Thyroid gland (tissue), 4 donors: ENCODE data around the gene TESK2.

Source experiments
- CTCF ChIP-seq, 6 experiments: fragments of 200-600 bp in 3 of 6; fragments of 450-650 bp in 3 of 6; sonication (generic) in 3 of 6; IDR thresholded peaks; one replicate each; pipeline ENCODE4 v1.5.1; 2016 to 2019; ENCODE audit warnings: antibody characterized with exemption in 6 of 6, mild to moderate bottlenecking in 2 of 6, inconsistent platforms in 1 of 6, moderate library complexity in 1 of 6
- POLR2A ChIP-seq, 2 donors: fragments of 450-650 bp; IDR thresholded peaks; one replicate each; pipeline ENCODE4 v1.6.1; 2017; ENCODE audit warnings: antibody characterized with exemption in 2 of 2, mild to moderate bottlenecking in 2 of 2, moderate library complexity in 1 of 2

- no peak for TF ChIP-seq CTCF (IDR thresholded peaks at IDR 0.05)
- no peak for TF ChIP-seq POLR2A (IDR thresholded peaks at IDR 0.05)
These were observed 16.2 kb upstream of the TESK2 start for GRCh38 chr1:45507195-45507594.
